GM18508 (cell line): Measurements from ENCODE around the gene LGR5.

Experiments
- ATAC-seq: cut with Tn5 transposase; IDR thresholded peaks from one replicate; pipeline ENCODE4 v1.9.1; 2021; ENCODE audit warnings: moderate number of reproducible peaks; ENCODE audit not compliant: insufficient read depth, unreplicated experiment

Gene LGR5

GRCh38 chr12:71439613-71440344 is at the start of gene LGR5:
Gene LGR5 (plus strand): TSS chr12:71439798. CDS start chr12:71440081, 283 bp downstream.
- ATAC-seq, result no peak

- ATAC-seq, result peak; percentile 93
Measured at GRCh38 chr12:71392521-71393145, 47.0 kb upstream of the LGR5 start.

GRCh38 chr12:71393625-71394024 is 46.0 kb upstream of the LGR5 start:
- ATAC-seq, result no peak

GRCh38 chr12:71397433-71397954 is 42.1 kb upstream of the LGR5 start:
- no peak for ATAC-seq

GRCh38 chr12:71399197-71399596 is 40.4 kb upstream of the LGR5 start:
- no peak for ATAC-seq

GRCh38 chr12:71400481-71400880 is 39.1 kb upstream of the LGR5 start:
- ATAC-seq, result no peak

- no peak for ATAC-seq
Measured at GRCh38 chr12:71405884-71406283, 33.7 kb upstream of the LGR5 start.

- no peak for ATAC-seq
Measured at GRCh38 chr12:71407732-71408131, 31.9 kb upstream of the LGR5 start.

- no peak for ATAC-seq
Measured at GRCh38 chr12:71410844-71411243, 28.8 kb upstream of the LGR5 start.

GRCh38 chr12:71411635-71412034 is 28.0 kb upstream of the LGR5 start:
- no peak for ATAC-seq

GRCh38 chr12:71415336-71416231 is 24.0 kb upstream of the LGR5 start:
- ATAC-seq, result no peak

GRCh38 chr12:71417181-71417580 is 22.4 kb upstream of the LGR5 start:
- no peak for ATAC-seq

GRCh38 chr12:71420775-71421406 is 18.7 kb upstream of the LGR5 start:
- no peak for ATAC-seq

GRCh38 chr12:71425568-71426299 is 13.9 kb upstream of the LGR5 start:
- ATAC-seq, result no peak

GRCh38 chr12:71426300-71427047 is 13.1 kb upstream of the LGR5 start:
- ATAC-seq, result no peak

- ATAC-seq, result no peak
Measured at GRCh38 chr12:71430756-71431155, 8.8 kb upstream of the LGR5 start.

- ATAC-seq, result no peak
Measured at GRCh38 chr12:71431991-71432390, 7.6 kb upstream of the LGR5 start.

GRCh38 chr12:71432936-71433335 is 6.7 kb upstream of the LGR5 start:
- ATAC-seq, result no peak

GRCh38 chr12:71436696-71437095 is 2.9 kb upstream of the LGR5 start:
- no peak for ATAC-seq
